Loucy (cell line): ENCODE measurements around the gene BRAP.

ENCODE experiments used
- CTCF ChIP-seq: fragments of 200-600 bp; sonication (generic); conservative IDR thresholded peaks from 2 replicates; pipeline ENCODE4 v1.5.1; 2014; ENCODE audit warnings: mild to moderate bottlenecking, antibody characterized with exemption, low read length
- EZH2phosphoT487 ChIP-seq: fragments of 200-600 bp; IDR thresholded peaks from 2 replicates; pipeline ENCODE4 v1.6.1; 2018; ENCODE audit warnings: antibody characterized with exemption, mild to moderate bottlenecking, moderate library complexity, borderline replicate concordance

GRCh38 chr12:111597831-111598636, 87.7 kb downstream of the BRAP start:
- no peak for TF ChIP-seq CTCF
- no peak for TF ChIP-seq EZH2phosphoT487
